Gastroesophageal sphincter (tissue), 3 donors: Measurements from ENCODE around the gene GALNT9.

Experiments
- EP300 ChIP-seq: sonication (generic); formaldehyde crosslinking; IDR thresholded peaks from one replicate; pipeline ENCODE4 v1.6.1; 2017; ENCODE audit warnings: antibody characterized with exemption, mild to moderate bottlenecking
- POLR2AphosphoS5 ChIP-seq: sonication (generic); formaldehyde crosslinking; IDR thresholded peaks from one replicate; pipeline ENCODE4 v1.6.1; 2017; ENCODE audit warnings: antibody characterized with exemption
- TF ChIP-seq, protein P1 (sequence below), 4 experiments: fragments of 200-600 bp in 2 of 4; fragments of 450-650 bp in 2 of 4; sonication (generic) in 1 of 4; IDR thresholded peaks; one replicate each; pipeline ENCODE4 v1.5.1; 2017 to 2019; ENCODE audit warnings: antibody characterized with exemption in 4 of 4, mild to moderate bottlenecking in 2 of 4, moderate library complexity in 2 of 4

GRCh38 chr12:132262256-132263060, 66.9 kb downstream of the GALNT9 start:
- TF ChIP-seq, protein P1, sequence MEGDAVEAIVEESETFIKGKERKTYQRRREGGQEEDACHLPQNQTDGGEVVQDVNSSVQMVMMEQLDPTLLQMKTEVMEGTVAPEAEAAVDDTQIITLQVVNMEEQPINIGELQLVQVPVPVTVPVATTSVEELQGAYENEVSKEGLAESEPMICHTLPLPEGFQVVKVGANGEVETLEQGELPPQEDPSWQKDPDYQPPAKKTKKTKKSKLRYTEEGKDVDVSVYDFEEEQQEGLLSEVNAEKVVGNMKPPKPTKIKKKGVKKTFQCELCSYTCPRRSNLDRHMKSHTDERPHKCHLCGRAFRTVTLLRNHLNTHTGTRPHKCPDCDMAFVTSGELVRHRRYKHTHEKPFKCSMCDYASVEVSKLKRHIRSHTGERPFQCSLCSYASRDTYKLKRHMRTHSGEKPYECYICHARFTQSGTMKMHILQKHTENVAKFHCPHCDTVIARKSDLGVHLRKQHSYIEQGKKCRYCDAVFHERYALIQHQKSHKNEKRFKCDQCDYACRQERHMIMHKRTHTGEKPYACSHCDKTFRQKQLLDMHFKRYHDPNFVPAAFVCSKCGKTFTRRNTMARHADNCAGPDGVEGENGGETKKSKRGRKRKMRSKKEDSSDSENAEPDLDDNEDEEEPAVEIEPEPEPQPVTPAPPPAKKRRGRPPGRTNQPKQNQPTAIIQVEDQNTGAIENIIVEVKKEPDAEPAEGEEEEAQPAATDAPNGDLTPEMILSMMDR (IDR thresholded peaks at IDR 0.05), result no peak
- TF ChIP-seq POLR2AphosphoS5 (no peak), EP300 (no peak)
